ENCODE data around the gene CYP4F8. TPM values are rescaled to one million over a fixed set of nuclear protein-coding genes. Genes with fewer than 3 reads are reported as not detected.

The CYP4F8 gene
- polyA plus RNA-seq, 1 of the 3 experiments (the other 2 are of a cell fraction): not detected

- TF ChIP-seq RXRA (IDR thresholded peaks at IDR 0.05; ENCODE audit: borderline replicate concordance, low read depth): no peak
- no peak for TF ChIP-seq ZBTB33 (IDR thresholded peaks at IDR 0.05; ENCODE audit: borderline replicate concordance, low read depth)
- no peak for TF ChIP-seq YY1 (IDR thresholded peaks at IDR 0.05; ENCODE audit: low read depth)
Measured at GRCh38 chr19:15570420-15570819, 44.6 kb upstream of the CYP4F8 start (continued).

- no peaks in the 10 kb centered on the region for H3K9me3 ChIP-seq
- ChIA-PET POLR2A (no interaction called here), CTCF (no interaction called here)
- no peak overlapping the region for H3K4me2 ChIP-seq
- no peaks in the 10 kb centered on the region for H3K36me3 ChIP-seq (replicated peaks in 1 of 2; ENCODE audit: control insufficient read depth in 1 of 2, insufficient read depth in 2 of 2, low read length in 1 of 2)
- no peak overlapping the region for H2AFZ ChIP-seq (ENCODE audit: low read depth)
- H3K4me1 ChIP-seq (ENCODE audit: control insufficient read depth in 1 of 2, insufficient read depth in 2 of 2, low read depth in 1 of 2, low read length in 1 of 2): no peaks in the 10 kb centered on the region
- no peak overlapping the region for H3K9ac ChIP-seq
- no peaks in the 10 kb centered on the region for H3F3A ChIP-seq (replicated peaks; ENCODE audit: insufficient read depth)
- H3K27ac ChIP-seq (ENCODE audit: low read depth in 2 of 2, low read length in 1 of 2): no peak overlapping the region
- no peaks in the 10 kb centered on the region for H4K20me1 ChIP-seq (ENCODE audit: insufficient read depth)
- H3K4me3 ChIP-seq (ENCODE audit: low read depth in 2 of 2, low read length in 1 of 2): no peak overlapping the region
- no peaks in the 10 kb centered on the region for H3K9me2 ChIP-seq
- 3% methylated on average over 5 of the region's 6 CpGs for WGBS (ENCODE audit: low lambda C conversion rate)
- no peaks in the 10 kb centered on the region for H3K79me2 ChIP-seq (ENCODE audit: insufficient read depth)
- H3K27me3 ChIP-seq (ENCODE audit: insufficient read depth): peaks cover 8% of the 10 kb centered on the region; the same call in 1 of the 2 replicates
- no peak for DNase-seq
- TF ChIP-seq EP300 (IDR thresholded peaks at IDR 0.05; ENCODE audit: borderline replicate concordance in 1 of 2, low read depth in 1 of 2, low read length in 1 of 2) (no peak), REST (IDR thresholded peaks at IDR 0.05; ENCODE audit: low read depth, low read length) (no peak), POLR2AphosphoS5 (IDR thresholded peaks at IDR 0.05; ENCODE audit: low read depth, low read length) (no peak), SMC3 (IDR thresholded peaks at IDR 0.05; ENCODE audit: low read depth, low read length) (no peak), EZH2phosphoT487 (IDR thresholded peaks at IDR 0.05; ENCODE audit: borderline replicate concordance, low read depth) (no peak), CTCF (IDR thresholded peaks at IDR 0.05) (no peak), IRF3 (IDR thresholded peaks at IDR 0.05; ENCODE audit: low read depth, low read length) (no peak), RAD21 (IDR thresholded peaks at IDR 0.05; ENCODE audit: low read length) (no peak), SIN3A (IDR thresholded peaks at IDR 0.05; ENCODE audit: borderline replicate concordance, low read depth, low read length) (no peak), FOXM1 (IDR thresholded peaks at IDR 0.05; ENCODE audit: low read depth) (no peak)
- TF ChIP-seq, protein P1, sequence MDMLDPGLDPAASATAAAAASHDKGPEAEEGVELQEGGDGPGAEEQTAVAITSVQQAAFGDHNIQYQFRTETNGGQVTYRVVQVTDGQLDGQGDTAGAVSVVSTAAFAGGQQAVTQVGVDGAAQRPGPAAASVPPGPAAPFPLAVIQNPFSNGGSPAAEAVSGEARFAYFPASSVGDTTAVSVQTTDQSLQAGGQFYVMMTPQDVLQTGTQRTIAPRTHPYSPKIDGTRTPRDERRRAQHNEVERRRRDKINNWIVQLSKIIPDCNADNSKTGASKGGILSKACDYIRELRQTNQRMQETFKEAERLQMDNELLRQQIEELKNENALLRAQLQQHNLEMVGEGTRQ (IDR thresholded peaks at IDR 0.05; ENCODE audit: borderline replicate concordance, low read depth, low read length): no peak
- TF ChIP-seq, protein P2, sequence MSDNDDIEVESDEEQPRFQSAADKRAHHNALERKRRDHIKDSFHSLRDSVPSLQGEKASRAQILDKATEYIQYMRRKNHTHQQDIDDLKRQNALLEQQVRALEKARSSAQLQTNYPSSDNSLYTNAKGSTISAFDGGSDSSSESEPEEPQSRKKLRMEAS (IDR thresholded peaks at IDR 0.05; ENCODE audit: low read depth): no peak
- TF ChIP-seq, protein P3, sequence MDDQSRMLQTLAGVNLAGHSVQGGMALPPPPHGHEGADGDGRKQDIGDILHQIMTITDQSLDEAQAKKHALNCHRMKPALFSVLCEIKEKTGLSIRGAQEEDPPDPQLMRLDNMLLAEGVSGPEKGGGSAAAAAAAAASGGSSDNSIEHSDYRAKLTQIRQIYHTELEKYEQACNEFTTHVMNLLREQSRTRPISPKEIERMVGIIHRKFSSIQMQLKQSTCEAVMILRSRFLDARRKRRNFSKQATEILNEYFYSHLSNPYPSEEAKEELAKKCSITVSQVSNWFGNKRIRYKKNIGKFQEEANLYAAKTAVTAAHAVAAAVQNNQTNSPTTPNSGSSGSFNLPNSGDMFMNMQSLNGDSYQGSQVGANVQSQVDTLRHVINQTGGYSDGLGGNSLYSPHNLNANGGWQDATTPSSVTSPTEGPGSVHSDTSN (IDR thresholded peaks at IDR 0.05): no peak
Measured at GRCh38 chr19:15575406-15575805, 39.6 kb upstream of the CYP4F8 start.

Measured in SK-N-SH (cell line).